Mesodermal cell (in vitro differentiated cells): ENCODE data around the gene POLA1. TPM values are rescaled to one million over a fixed set of nuclear protein-coding genes. Genes with fewer than 3 reads are reported as not detected.
A peak's percentile ranks its signal among the peaks of the same experiment; 100 is the strongest.
"Not testable (repeated sequence)": the region's sequence is repeated elsewhere in the genome, so short reads cannot be mapped to it uniquely, and the experiment has no call there.

Experiments
- H3K27ac ChIP-seq: 2 replicates; pipeline ENCODE4 v1.7.0; 2013; ENCODE audit warnings: mild to moderate bottlenecking, low read depth, low read length, moderate library complexity; ENCODE audit not compliant: severe bottlenecking
- H3K36me3 ChIP-seq: 2 replicates; pipeline ENCODE4 v1.7.1; 2013; ENCODE audit warnings: mild to moderate bottlenecking, low read length, moderate library complexity; ENCODE audit not compliant: control insufficient read depth, insufficient read depth
- H3K4me1 ChIP-seq: one replicate; pipeline ENCODE4 v1.7.1; 2013; ENCODE audit warnings: mild to moderate bottlenecking, low read length; ENCODE audit not compliant: insufficient read depth, control insufficient read depth, poor library complexity, severe bottlenecking
- H3K4me3 ChIP-seq: 2 replicates; pipeline ENCODE4 v1.7.0; 2013; ENCODE audit warnings: low read length, control low read depth, mild to moderate bottlenecking; ENCODE audit not compliant: insufficient read depth, poor library complexity, severe bottlenecking; ENCODE audit errors: extremely low read depth
- H3K9me3 ChIP-seq: 2 replicates; pipeline ENCODE4 v1.7.1; 2013; ENCODE audit warnings: mild to moderate bottlenecking, low read length, moderate library complexity; ENCODE audit not compliant: control insufficient read depth
- WGBS, 2 experiments: methylation state at CpG; one replicate each; pipeline ENCODE4 v1.1.5; 2013; ENCODE audit warnings: missing lambda C conversion rate in 2 of 2; ENCODE audit not compliant: insufficient coverage in 2 of 2; 5-methylcytosine and 5-hydroxymethylcytosine counted together
- polyA plus RNA-seq, 2 experiments: library from polyadenylated mRNA; stranded (reverse); fragments of 50-300 nt; gene quantifications; one replicate each; pipeline ENCODE4 v1.2.3, GENCODE V29; 2013

The POLA1 gene
- 11.6 TPM for polyA plus RNA-seq (2013, experiment 1 of 2)
- polyA plus RNA-seq (2013, experiment 2 of 2), result 11.3 TPM

- H3K4me1 ChIP-seq, result no peaks in the 10 kb centered on the region
- peaks cover 7% of the 10 kb centered on the region for H3K36me3 ChIP-seq
- peak within 1 kb of the TSS; percentile 36 for H3K27ac ChIP-seq
- peak within 1 kb of the TSS; percentile 58 for H3K4me3 ChIP-seq
- H3K9me3 ChIP-seq, result no peaks in the 10 kb centered on the region
- 0 to 1% methylated on average over 11 to 25 of the region's 70 CpGs for WGBS, 2 experiments
Observed at GRCh38 chrX:24693453-24694202, at the start of gene POLA1. TSS of gene POLA1 (plus strand) at chrX:24693918. CDS start at chrX:24693962, 44 bp downstream.

- H3K4me3 ChIP-seq, result peak overlapping the region; percentile 41
Observed at GRCh38 chrX:24646006-24646405, 47.7 kb upstream of the POLA1 start.

DNA sequence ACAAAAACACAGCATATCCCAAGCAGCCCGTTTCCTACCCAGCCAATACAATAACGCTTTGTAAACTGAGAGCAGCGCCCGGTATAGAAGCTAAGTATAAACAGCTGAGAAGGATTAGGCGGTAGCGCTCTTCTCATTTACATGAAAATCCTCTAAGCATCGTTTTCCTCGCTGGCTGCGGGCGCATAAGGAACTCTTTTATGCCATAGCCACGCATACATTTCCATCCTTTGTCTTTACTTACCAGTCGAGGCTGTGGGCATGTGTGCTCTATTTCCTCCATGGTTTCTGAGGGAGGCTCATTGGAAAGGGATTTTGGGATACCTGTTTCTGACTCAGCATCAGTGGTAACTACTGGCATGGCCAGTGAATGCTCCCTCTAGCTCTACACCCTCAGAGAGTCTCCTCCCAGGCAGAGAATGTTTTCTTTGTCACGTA is 47.0 kb upstream of the POLA1 start:
- Histone ChIP-seq H3K27ac (peak overlapping the region; percentile 78), H3K4me1 (no peaks in the 10 kb centered on the region), H3K36me3 (no peaks in the 10 kb centered on the region), H3K4me3 (peak overlapping the region; percentile 41), H3K9me3 (no peaks in the 10 kb centered on the region)
- 0% methylated on average over 3 of the region's 13 CpGs; no CpG with 5 or more reads in 1 of the 2 experiments for WGBS, 2 experiments

More at GRCh38 chrX:24646006-24646405, 47.7 kb upstream of the POLA1 start:
- Histone ChIP-seq H3K36me3 (no peaks in the 10 kb centered on the region), H3K27ac (no peak overlapping the region), H3K9me3 (no peaks in the 10 kb centered on the region), H3K4me1 (no peaks in the 10 kb centered on the region)
- no CpG with 5 or more reads among the region's 10 CpGs for whole genome bisulfite sequencing, 2 experiments

GRCh38 chrX:24647257-24648058 is 46.3 kb upstream of the POLA1 start, which contains the start of gene PCYT1B:
TSS of gene PCYT1B (minus strand) at chrX:24647347. CDS start at chrX:24647105, 242 bp downstream.
- Histone ChIP-seq H3K27ac (peak within 1 kb of the TSS; percentile 78), H3K36me3 (no peaks in the 10 kb centered on the region), H3K4me1 (no peaks in the 10 kb centered on the region), H3K4me3 (peak within 1 kb of the TSS; percentile 41), H3K9me3 (no peaks in the 10 kb centered on the region)
- WGBS, 2 experiments, result 0 to 10% methylated on average over 6 to 13 of the region's 24 CpGs

DNA sequence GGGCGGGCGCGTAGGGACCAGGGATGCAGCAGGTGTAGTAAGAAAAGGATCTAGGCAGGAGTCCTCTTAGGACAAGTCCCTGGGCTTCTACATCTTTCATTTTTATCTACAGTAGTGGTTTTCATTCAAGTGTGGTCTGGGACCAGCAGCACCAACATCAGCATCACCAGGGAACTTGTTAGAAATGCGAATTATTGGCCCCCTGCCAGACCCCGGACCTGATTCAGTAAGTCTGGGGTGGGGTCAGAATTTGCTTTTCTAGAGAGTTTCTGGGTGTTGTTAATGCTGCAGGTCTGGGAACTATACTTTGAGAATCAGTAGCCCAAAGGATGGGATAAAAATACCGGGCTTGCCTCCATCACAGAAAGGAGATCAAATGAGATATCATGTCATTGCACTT is 45.2 kb upstream of the POLA1 start:
- no peaks in the 10 kb centered on the region for H3K36me3 ChIP-seq
- WGBS, 2 experiments, result 17% methylated on average over 1 of the region's 6 CpGs; no CpG with 5 or more reads in 1 of the 2 experiments
- no peak overlapping the region for H3K27ac ChIP-seq
- no peaks in the 10 kb centered on the region for H3K9me3 ChIP-seq
- no peak overlapping the region for H3K4me3 ChIP-seq
- no peaks in the 10 kb centered on the region for H3K4me1 ChIP-seq

GRCh38 chrX:24651783-24652182 is 41.9 kb upstream of the POLA1 start:
- no peaks in the 10 kb centered on the region for H3K4me1 ChIP-seq
- H3K9me3 ChIP-seq, result no peaks in the 10 kb centered on the region
- H3K36me3 ChIP-seq, result no peaks in the 10 kb centered on the region
- no peak overlapping the region for H3K4me3 ChIP-seq
- H3K27ac ChIP-seq, result no peak overlapping the region
- 100% methylated on average over 1 of the region's 2 CpGs for whole genome bisulfite sequencing, 2 experiments

- not testable (repeated sequence) for H3K4me3 ChIP-seq, H3K27ac ChIP-seq, H3K4me1 ChIP-seq, H3K36me3 ChIP-seq, H3K9me3 ChIP-seq
- WGBS, 2 experiments, result 60% methylated on average over 2 of the region's 9 CpGs; no CpG with 5 or more reads in 1 of the 2 experiments
Observed at GRCh38 chrX:24655679-24656078, 38.0 kb upstream of the POLA1 start.

GRCh38 chrX:24657671-24658386 is 35.9 kb upstream of the POLA1 start:
- H3K36me3 ChIP-seq, result no peaks in the 10 kb centered on the region
- H3K4me3 ChIP-seq, result no peak overlapping the region
- no peaks in the 10 kb centered on the region for H3K4me1 ChIP-seq
- no peak overlapping the region for H3K27ac ChIP-seq
- 42% methylated on average over 2 of the region's 6 CpGs; no CpG with 5 or more reads in 1 of the 2 experiments for WGBS, 2 experiments
- H3K9me3 ChIP-seq, result no peaks in the 10 kb centered on the region

- H3K27ac ChIP-seq, result no peak overlapping the region
- H3K4me3 ChIP-seq, result no peak overlapping the region
- no peaks in the 10 kb centered on the region for H3K9me3 ChIP-seq
- no peaks in the 10 kb centered on the region for H3K36me3 ChIP-seq
- H3K4me1 ChIP-seq, result no peaks in the 10 kb centered on the region
Observed at GRCh38 chrX:24658421-24658820, 35.3 kb upstream of the POLA1 start.

DNA sequence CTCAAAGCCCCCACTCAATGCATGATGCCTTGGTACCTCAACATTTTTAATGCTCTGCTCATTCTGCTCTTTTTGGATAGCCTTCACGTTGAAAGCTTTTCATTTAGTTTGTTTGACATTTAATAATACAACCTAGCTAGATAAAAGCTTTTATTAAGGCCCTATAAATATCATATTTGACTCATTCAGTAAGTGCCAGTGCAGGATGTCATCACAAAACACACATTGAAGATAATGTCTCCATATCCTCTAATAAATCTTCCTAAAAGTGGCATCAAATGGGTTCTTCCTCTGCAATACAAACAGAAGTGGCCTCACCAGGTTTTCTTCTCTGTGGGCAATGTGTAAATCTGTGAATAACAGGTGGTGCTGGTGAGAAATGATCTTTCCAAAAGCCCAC is 34.6 kb upstream of the POLA1 start:
- no peaks in the 10 kb centered on the region for H3K36me3 ChIP-seq
- no peak overlapping the region for H3K4me3 ChIP-seq
- H3K27ac ChIP-seq, result no peak overlapping the region
- no peaks in the 10 kb centered on the region for H3K4me1 ChIP-seq
- no peaks in the 10 kb centered on the region for H3K9me3 ChIP-seq
- no CpG with 5 or more reads among the region's 1 CpG for WGBS, 2 experiments
